ENCODE measurements around the gene RASA3. TPM values are rescaled to one million over a fixed set of nuclear protein-coding genes. Genes with fewer than 3 reads are reported as not detected.

Gene RASA3
- polyA plus RNA-seq, 3 donors: 9.0 to 32.6 (median 16.6) TPM

GRCh38 chr13:114033541-114034315, 98.7 kb downstream of the RASA3 start:
- no peak overlapping the region for H2AFZ ChIP-seq (ENCODE audit: insufficient read depth, low read depth, low read length, poor library complexity, severe bottlenecking)
- Mint-ChIP-seq H3K36me3 (peaks cover 40 to 73% of the 10 kb centered on the region in 2 donors), H3K9me3 (peaks cover 0 to 8% (median 0%) of the 10 kb centered on the region in 7 donors), H3K4me1 (peaks cover 28% of the 10 kb centered on the region), H3K4me3 (no peak overlapping the region), H3K27me3 (ENCODE audit: low read depth in 3 of 3) (peaks cover 0 to 1% (median 0%) of the 10 kb centered on the region in 3 donors), H3K27ac (peak overlapping the region in 1 of 7 donors; percentile 26)
- H4K20me1 ChIP-seq (ENCODE audit: insufficient read depth, low read length): peaks cover 94% of the 10 kb centered on the region
- H3K27ac ChIP-seq (ENCODE audit: low read depth in 1 of 2, low read length in 2 of 2): no peak overlapping the region
- no peaks in the 10 kb centered on the region for H3K9me3 ChIP-seq (replicated peaks in 1 of 2; ENCODE audit: control insufficient read depth in 1 of 2, insufficient read depth in 1 of 2, low read length in 2 of 2)
- H3K4me1 ChIP-seq (ENCODE audit: control insufficient read depth in 1 of 2, insufficient read depth in 2 of 2, low read length in 2 of 2): peaks cover 22 to 28% of the 10 kb centered on the region in 2 donors
- TF ChIP-seq, protein P1, sequence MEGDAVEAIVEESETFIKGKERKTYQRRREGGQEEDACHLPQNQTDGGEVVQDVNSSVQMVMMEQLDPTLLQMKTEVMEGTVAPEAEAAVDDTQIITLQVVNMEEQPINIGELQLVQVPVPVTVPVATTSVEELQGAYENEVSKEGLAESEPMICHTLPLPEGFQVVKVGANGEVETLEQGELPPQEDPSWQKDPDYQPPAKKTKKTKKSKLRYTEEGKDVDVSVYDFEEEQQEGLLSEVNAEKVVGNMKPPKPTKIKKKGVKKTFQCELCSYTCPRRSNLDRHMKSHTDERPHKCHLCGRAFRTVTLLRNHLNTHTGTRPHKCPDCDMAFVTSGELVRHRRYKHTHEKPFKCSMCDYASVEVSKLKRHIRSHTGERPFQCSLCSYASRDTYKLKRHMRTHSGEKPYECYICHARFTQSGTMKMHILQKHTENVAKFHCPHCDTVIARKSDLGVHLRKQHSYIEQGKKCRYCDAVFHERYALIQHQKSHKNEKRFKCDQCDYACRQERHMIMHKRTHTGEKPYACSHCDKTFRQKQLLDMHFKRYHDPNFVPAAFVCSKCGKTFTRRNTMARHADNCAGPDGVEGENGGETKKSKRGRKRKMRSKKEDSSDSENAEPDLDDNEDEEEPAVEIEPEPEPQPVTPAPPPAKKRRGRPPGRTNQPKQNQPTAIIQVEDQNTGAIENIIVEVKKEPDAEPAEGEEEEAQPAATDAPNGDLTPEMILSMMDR (IDR thresholded peaks at IDR 0.05): no peak
- no peaks in the 10 kb centered on the region for H3K27me3 ChIP-seq (ENCODE audit: control insufficient read depth in 2 of 2, insufficient read depth in 2 of 2, low read length in 2 of 2)
- no peak overlapping the region for H3K9ac ChIP-seq (ENCODE audit: insufficient read depth, low read length, poor library complexity, severe bottlenecking)
- 98% methylated on average over 16 of the region's 32 CpGs for WGBS (ENCODE audit: insufficient coverage)
- no peak overlapping the region for H3K4me2 ChIP-seq (replicated peaks; ENCODE audit: extremely low read depth, low read length, poor library complexity, severe bottlenecking)
- peaks cover 15 to 47% of the 10 kb centered on the region in 2 donors for H3K36me3 ChIP-seq (replicated peaks in 1 of 2; ENCODE audit: control insufficient read depth in 1 of 2, insufficient read depth in 2 of 2, low read length in 2 of 2)
- no peak for DNase-seq
- intact Hi-C loops (cut with micrococcal nuclease): no loop called here
- peaks cover 63% of the 10 kb centered on the region for H3K79me2 ChIP-seq (ENCODE audit: insufficient read depth, low read length)
- no peak overlapping the region for H3K4me3 ChIP-seq (replicated peaks in 1 of 3; ENCODE audit: low read depth in 2 of 3, low read length in 3 of 3)

DNA sequence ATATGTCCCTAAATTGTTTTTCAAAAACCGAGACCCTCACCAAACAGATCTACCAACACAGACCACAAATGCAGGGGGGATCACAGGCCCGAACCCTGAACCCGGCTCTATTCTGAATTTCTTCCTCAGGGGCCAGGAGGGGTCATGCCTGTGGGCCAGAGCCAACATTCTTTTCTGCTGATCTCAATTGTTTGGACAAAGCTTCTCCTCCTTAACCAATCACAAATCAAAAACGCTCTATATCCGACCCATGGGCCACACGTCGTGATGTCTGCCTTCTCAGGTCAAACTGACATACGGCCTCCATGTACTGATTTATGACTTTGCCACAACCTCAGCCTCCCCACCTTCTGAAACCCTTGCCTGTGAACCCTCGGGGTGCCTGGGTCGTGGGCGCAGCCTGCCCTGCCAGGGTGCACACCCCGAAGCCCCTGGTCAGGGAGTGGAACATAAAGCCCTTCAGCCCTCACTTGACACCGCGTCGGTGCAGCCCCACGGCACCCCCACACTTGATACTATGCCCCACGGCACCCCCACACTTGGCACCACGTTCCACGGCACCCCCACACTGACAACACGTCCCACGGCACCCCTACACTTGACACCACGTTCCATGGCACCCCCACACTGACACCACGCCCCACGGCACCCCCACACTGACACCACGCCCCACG, 100.2 kb downstream of the RASA3 start:
- H4K20me1 ChIP-seq (ENCODE audit: insufficient read depth, low read length): peaks cover 92% of the 10 kb centered on the region
- 97% methylated on average over 17 of the region's 26 CpGs for WGBS (ENCODE audit: insufficient coverage)
- Mint-ChIP-seq H3K4me1 (peaks cover 27% of the 10 kb centered on the region), H3K27ac (peak overlapping the region in 1 of 7 donors; percentile 21), H3K27me3 (ENCODE audit: low read depth in 3 of 3) (no peaks in the 10 kb centered on the region), H3K36me3 (peaks cover 43 to 70% of the 10 kb centered on the region in 2 donors), H3K4me3 (no peak overlapping the region), H3K9me3 (peaks cover 0 to 8% (median 0%) of the 10 kb centered on the region in 7 donors)
- H3K4me2 ChIP-seq (replicated peaks; ENCODE audit: extremely low read depth, low read length, poor library complexity, severe bottlenecking): no peak overlapping the region
- H3K36me3 ChIP-seq (replicated peaks in 1 of 2; ENCODE audit: control insufficient read depth in 1 of 2, insufficient read depth in 2 of 2, low read length in 2 of 2): peaks cover 26 to 54% of the 10 kb centered on the region in 2 donors
- H3K4me1 ChIP-seq (ENCODE audit: control insufficient read depth in 1 of 2, insufficient read depth in 2 of 2, low read length in 2 of 2): peaks cover 22 to 28% of the 10 kb centered on the region in 2 donors
- no peak overlapping the region for H3K4me3 ChIP-seq (replicated peaks in 1 of 3; ENCODE audit: low read depth in 2 of 3, low read length in 3 of 3)
- no peaks in the 10 kb centered on the region for H3K9me3 ChIP-seq (replicated peaks in 1 of 2; ENCODE audit: control insufficient read depth in 1 of 2, insufficient read depth in 1 of 2, low read length in 2 of 2)
- no peak overlapping the region for H3K9ac ChIP-seq (ENCODE audit: insufficient read depth, low read length, poor library complexity, severe bottlenecking)
- DNase-seq: no peak
- no peaks in the 10 kb centered on the region for H3K27me3 ChIP-seq (ENCODE audit: control insufficient read depth in 2 of 2, insufficient read depth in 2 of 2, low read length in 2 of 2)
- H2AFZ ChIP-seq (ENCODE audit: insufficient read depth, low read depth, low read length, poor library complexity, severe bottlenecking): no peak overlapping the region
- intact Hi-C loops (cut with micrococcal nuclease): no loop called here
- peaks cover 58% of the 10 kb centered on the region for H3K79me2 ChIP-seq (ENCODE audit: insufficient read depth, low read length)
- H3K27ac ChIP-seq (ENCODE audit: low read depth in 1 of 2, low read length in 2 of 2): no peak overlapping the region
- TF ChIP-seq, protein P1 (IDR thresholded peaks at IDR 0.05): no peak
